Choroid plexus epithelial cell (primary cell): ENCODE data around the gene DST.
A peak's percentile ranks its signal among the peaks of the same experiment; 100 is the strongest.

Experiments
- DNase-seq: peaks from one replicate; pipeline ENCODE4 v3.0.0-alpha.2; 2010; ENCODE audit warnings: low read depth
- H3K4me3 ChIP-seq: 2 replicates; pipeline ENCODE4 v1.5.1; 2011; ENCODE audit warnings: low read depth, mild to moderate bottlenecking, control low read depth, low read length, moderate library complexity
- CTCF ChIP-seq: conservative IDR thresholded peaks from 2 replicates; pipeline ENCODE4 v1.5.1; 2011; ENCODE audit warnings: low read depth, mild to moderate bottlenecking, control low read depth, inconsistent platforms, low read length, moderate library complexity

Gene DST

GRCh38 chr6:56595490-56596122, 47.1 kb downstream of the DST start:
- no peak overlapping the region for H3K4me3 ChIP-seq
- peak; percentile 61 for TF ChIP-seq CTCF
- peak; percentile 58 for DNase-seq

GRCh38 chr6:56594699-56595098, 48.0 kb downstream of the DST start:
- no peak for TF ChIP-seq CTCF
- DNase-seq = no peak
- no peak overlapping the region for H3K4me3 ChIP-seq

- peak; percentile 49 for DNase-seq
- no peak for TF ChIP-seq CTCF
- no peak overlapping the region for H3K4me3 ChIP-seq
These were observed 48.8 kb downstream of the DST start for GRCh38 chr6:56593801-56594318.

GRCh38 chr6:56582236-56582635, 60.5 kb downstream of the DST start:
- no peak for DNase-seq
- TF ChIP-seq CTCF = no peak
- no peak overlapping the region for H3K4me3 ChIP-seq

- TF ChIP-seq CTCF = no peak
- no peak overlapping the region for H3K4me3 ChIP-seq
- DNase-seq = no peak
These were observed 61.3 kb downstream of the DST start for GRCh38 chr6:56581296-56581925.

- no peak for TF ChIP-seq CTCF
- H3K4me3 ChIP-seq = no peak overlapping the region
- DNase-seq = no peak
These were observed 62.4 kb downstream of the DST start for GRCh38 chr6:56580271-56580670.
